Fibroblast of peridontal ligament (primary cell): ENCODE data around the gene HSBP1L1.

Experiments
- DNase-seq: peaks from one replicate; pipeline ENCODE4 v3.0.0-alpha.2; 2010; ENCODE audit errors: extremely low read depth

HSBP1L1 gene

GRCh38 chr18:79961527-79962291, 2.7 kb upstream of the HSBP1L1 start:
- no peak for DNase-seq

- peak; percentile 37 for DNase-seq
Observed at GRCh38 chr18:79962311-79962710, 2.1 kb upstream of the HSBP1L1 start.

GRCh38 chr18:79962835-79963657, 1.4 kb upstream of the HSBP1L1 start:
- no peak for DNase-seq

GRCh38 chr18:79963658-79964329, 649 bp upstream of the HSBP1L1 start:
- DNase-seq: no peak

- peak; percentile 55 for DNase-seq
Observed at GRCh38 chr18:79965119-79965902, 868 bp downstream of the HSBP1L1 start.

GRCh38 chr18:79970419-79971133, 6.1 kb downstream of the HSBP1L1 start:
- DNase-seq: no peak

- no peak for DNase-seq
Observed at GRCh38 chr18:79971211-79971952, 6.9 kb downstream of the HSBP1L1 start.

- DNase-seq: no peak
Observed at GRCh38 chr18:79971986-79972385, 7.5 kb downstream of the HSBP1L1 start.

GRCh38 chr18:79972720-79973119, 8.3 kb downstream of the HSBP1L1 start:
- no peak for DNase-seq

- no peak for DNase-seq
Observed at GRCh38 chr18:79973517-79973916, 9.1 kb downstream of the HSBP1L1 start.

- DNase-seq: no peak
Observed at GRCh38 chr18:79974025-79974654, 9.7 kb downstream of the HSBP1L1 start.

- DNase-seq: no peak
Observed at GRCh38 chr18:79975043-79975442, 10.6 kb downstream of the HSBP1L1 start.

GRCh38 chr18:79975985-79976680, 11.7 kb downstream of the HSBP1L1 start:
- DNase-seq: no peak

- DNase-seq: no peak
Observed at GRCh38 chr18:79979843-79980242, 15.4 kb downstream of the HSBP1L1 start.

GRCh38 chr18:79980585-79980984, 16.1 kb downstream of the HSBP1L1 start:
- DNase-seq: no peak

- peak; percentile 26 for DNase-seq
Observed at GRCh38 chr18:79982736-79983135, 18.3 kb downstream of the HSBP1L1 start.

GRCh38 chr18:79983253-79983652, 18.8 kb downstream of the HSBP1L1 start:
- no peak for DNase-seq

GRCh38 chr18:79983793-79984192, 19.4 kb downstream of the HSBP1L1 start:
- DNase-seq: no peak

- DNase-seq: no peak
Observed at GRCh38 chr18:79985172-79985571, 20.7 kb downstream of the HSBP1L1 start.
